OCI-LY7 (cell line): ENCODE results near the gene CFAP61. TPM values are rescaled to one million over a fixed set of nuclear protein-coding genes. Genes with fewer than 3 reads are reported as not detected.

ENCODE experiments used
- BruUV-seq: library from RNA; stranded (reverse); fragments of 400-500 nt; replicated peaks from 2 replicates; lab custom pipeline; 2021; lab: Mats Ljungman, UMichigan
- CTCF ChIA-PET: fragments of 300-600 bp; sonication (Branson Sonifier 250); formaldehyde crosslinking; loops from one replicate; lab custom pipeline; 2022; ENCODE audit warnings: antibody characterized with exemption; ENCODE audit not compliant: unreplicated experiment; lab: Charles Lee
- POLR2A ChIA-PET: fragments of 300-600 bp; sonication (Branson Sonifier 250); formaldehyde crosslinking; loops from one replicate; lab custom pipeline; 2022; ENCODE audit warnings: antibody characterized with exemption; lab: Charles Lee
- DNase-seq: peaks from one replicate; pipeline ENCODE4 v3.0.0-alpha.2; 2015; ENCODE audit warnings: low spot score
- H2AFZ ChIP-seq: fragments of 200-600 bp; sonication (generic), shearing (Covaris generic); 2 replicates; pipeline ENCODE4 v1.6.1; 2014; ENCODE audit warnings: mild to moderate bottlenecking, antibody characterized with exemption, low read length, moderate library complexity
- H3K27ac ChIP-seq: fragments of 200-600 bp; sonication (generic); 2 replicates; pipeline ENCODE4 v1.5.1; 2014; ENCODE audit warnings: mixed run types, low read depth, mild to moderate bottlenecking, moderate library complexity, low read length, inconsistent platforms; ENCODE audit not compliant: poor library complexity, severe bottlenecking
- H3K36me3 ChIP-seq: fragments of 200-600 bp; sonication (generic); 2 replicates; pipeline ENCODE4 v1.6.1; 2014; ENCODE audit warnings: mild to moderate bottlenecking, antibody characterized with exemption, low read length, moderate library complexity, mixed read lengths; ENCODE audit not compliant: insufficient read depth
- H3K4me1 ChIP-seq: fragments of 200-600 bp; sonication (generic); 2 replicates; pipeline ENCODE4 v1.5.1; 2014; ENCODE audit warnings: mild to moderate bottlenecking, low read length; ENCODE audit not compliant: insufficient read depth, poor library complexity, severe bottlenecking
- H3K4me2 ChIP-seq: fragments of 200-600 bp; sonication (generic); 2 replicates; pipeline ENCODE4 v1.6.1; 2014; ENCODE audit warnings: mild to moderate bottlenecking, low read length
- H3K4me3 ChIP-seq: fragments of 200-600 bp; sonication (generic); 2 replicates; pipeline ENCODE4 v1.5.1; 2014; ENCODE audit warnings: mild to moderate bottlenecking, low read depth, low read length; ENCODE audit not compliant: poor library complexity, severe bottlenecking
- H3K79me2 ChIP-seq: fragments of 200-600 bp; sonication (generic); 2 replicates; pipeline ENCODE4 v1.6.1; 2016; ENCODE audit warnings: low read depth, mild to moderate bottlenecking, low read length, moderate library complexity, mixed read lengths; ENCODE audit not compliant: insufficient read depth
- H3K9me2 ChIP-seq: fragments of 200-600 bp; sonication (generic); 2 replicates; pipeline ENCODE4 v1.6.1; 2016; ENCODE audit warnings: mild to moderate bottlenecking, low read length, mixed read lengths; ENCODE audit not compliant: insufficient read depth
- H3K9me3 ChIP-seq: fragments of 200-600 bp; sonication (generic); 2 replicates; pipeline ENCODE4 v1.6.1; 2014; ENCODE audit warnings: mild to moderate bottlenecking, mixed run types, low read length, mixed read lengths
- H4K20me1 ChIP-seq: fragments of 200-600 bp; sonication (generic); 2 replicates; pipeline ENCODE4 v1.6.1; 2014; ENCODE audit warnings: mild to moderate bottlenecking, antibody characterized with exemption, low read length, moderate library complexity, mixed read lengths; ENCODE audit not compliant: insufficient read depth
- CTCF ChIP-seq: fragments of 200-600 bp; sonication (generic); conservative IDR thresholded peaks from 2 replicates; pipeline ENCODE4 v1.5.1; 2014; ENCODE audit warnings: mild to moderate bottlenecking, antibody characterized with exemption, low read length, moderate library complexity, mixed read lengths
- EZH2phosphoT487 ChIP-seq: fragments of 200-600 bp; sonication (generic); IDR thresholded peaks from 2 replicates; pipeline ENCODE4 v1.6.1; 2018; ENCODE audit warnings: low read depth, borderline replicate concordance, mild to moderate bottlenecking, mixed run types, antibody characterized with exemption, low read length, moderate library complexity, mixed read lengths
- intact Hi-C: fragments of 100-400 bp; cut with micrococcal nuclease; formaldehyde crosslinking; loops from one replicate; pipeline ENCODE4 v1.10.0; 2022; ENCODE audit not compliant: unreplicated experiment
- total RNA-seq, 2 experiments: library from RNA; depleted of rRNA in 1 of 2; stranded (reverse); fragments of >200 nt in 1 of 2; shearing (Covaris generic) in 1 of 2; gene quantifications; 2 replicates each; pipeline ENCODE4 v1.2.3, GENCODE V29; 2014 to 2022

The CFAP61 gene
- total RNA-seq, 2 experiments from 2014 or later, result 0.06 TPM; not detected in 1

DNA sequence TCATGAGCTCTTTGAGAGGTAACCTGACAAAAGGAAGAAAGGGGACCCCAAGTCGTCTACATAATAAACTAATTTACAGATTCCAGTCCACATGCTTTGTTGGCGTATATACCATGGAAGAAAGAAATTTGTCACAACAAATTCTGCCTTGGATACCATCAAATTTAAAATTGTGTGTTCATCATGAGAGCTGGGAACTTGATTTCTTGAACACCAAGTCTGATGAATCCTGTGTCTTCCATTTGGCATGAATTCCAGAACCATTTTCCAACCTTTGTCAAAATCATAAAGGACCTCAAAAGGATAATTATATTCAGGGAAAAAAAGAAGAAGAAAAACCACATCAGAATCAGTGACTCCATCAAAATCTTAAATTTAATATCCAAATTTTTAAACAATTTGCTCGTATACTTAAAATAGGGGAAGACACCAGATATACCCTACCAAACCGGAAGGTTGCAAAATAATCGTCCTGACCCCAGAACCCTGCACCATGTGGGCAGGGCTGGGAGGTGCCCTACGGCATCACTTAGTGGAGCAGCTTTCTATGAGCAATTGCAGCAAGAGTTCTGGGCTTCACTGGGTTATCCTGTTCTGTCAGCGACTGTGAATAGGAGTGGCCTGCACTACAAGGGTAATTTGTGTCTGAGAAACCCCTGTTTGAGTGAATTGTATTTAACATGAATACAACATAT, 241.5 kb downstream of the CFAP61 start:
- ChIA-PET POLR2A (no interaction called here), CTCF (no interaction called here)
- H3K4me2 ChIP-seq, result no peak overlapping the region
- no peaks in the 10 kb centered on the region for H3K36me3 ChIP-seq
- no peaks in the 10 kb centered on the region for H3K79me2 ChIP-seq
- H2AFZ ChIP-seq, result no peak overlapping the region
- H3K9me2 ChIP-seq, result no peaks in the 10 kb centered on the region
- no peaks in the 10 kb centered on the region for H4K20me1 ChIP-seq
- DNase-seq, result no peak
- no peak overlapping the region for H3K27ac ChIP-seq
- TF ChIP-seq CTCF (no peak), EZH2phosphoT487 (no peak)
- intact Hi-C loops, result no loop called here
- H3K4me3 ChIP-seq, result no peak overlapping the region
- no TSS peak for BruUV-seq
- no peaks in the 10 kb centered on the region for H3K9me3 ChIP-seq
- H3K4me1 ChIP-seq, result no peaks in the 10 kb centered on the region

- no TSS peak for BruUV-seq
- intact Hi-C loops, result no loop called here
- H3K4me2 ChIP-seq, result no peak overlapping the region
- no peaks in the 10 kb centered on the region for H3K36me3 ChIP-seq
- no peak overlapping the region for H3K4me3 ChIP-seq
- ChIA-PET CTCF (no interaction called here), POLR2A (no interaction called here)
- no peak for TF ChIP-seq CTCF
- no peak for TF ChIP-seq EZH2phosphoT487
- H3K9me2 ChIP-seq, result no peaks in the 10 kb centered on the region
- no peak overlapping the region for H2AFZ ChIP-seq
- DNase-seq, result no peak
- no peak overlapping the region for H3K27ac ChIP-seq
- H4K20me1 ChIP-seq, result no peaks in the 10 kb centered on the region
- no peaks in the 10 kb centered on the region for H3K9me3 ChIP-seq
- H3K79me2 ChIP-seq, result no peaks in the 10 kb centered on the region
- H3K4me1 ChIP-seq, result no peaks in the 10 kb centered on the region
These were observed 243.5 kb downstream of the CFAP61 start for GRCh38 chr20:20295621-20296498.
